Fibroblast of lung (primary cell): ENCODE results near the gene SEC11A.

Source experiments
- CTCF ChIP-seq, 2 donors: IDR thresholded peaks in 1 of 2; conservative IDR thresholded peaks in 1 of 2; 1 replicate in 1 of 2; 2 replicates in 1 of 2; pipeline ENCODE4 v1.5.1; 2011 to 2012; ENCODE audit warnings: low read length in 2 of 2, control low read depth in 1 of 2, inconsistent platforms in 1 of 2, low read depth in 1 of 2, mild to moderate bottlenecking in 1 of 2
- EZH2 ChIP-seq: IDR thresholded peaks from 2 replicates; pipeline ENCODE4 v1.5.1; 2012; ENCODE audit warnings: low read length, control low read depth, mild to moderate bottlenecking; ENCODE audit errors: missing control alignments

- TF ChIP-seq CTCF (conservative IDR thresholded peaks at IDR 0.05 in 1 of 2, IDR thresholded peaks at IDR 0.05 in 1 of 2; ENCODE audit: low read depth in 1 of 2, low read length in 2 of 2) = no peak
- TF ChIP-seq EZH2 = no peak
Observed at GRCh38 chr15:84653910-84654688, 61.8 kb downstream of the SEC11A start, which contains the start of gene WDR73.
